HG02759 (cell line): ENCODE data around the gene KLHDC9.
"Not testable (repeated sequence)": the region's sequence is repeated elsewhere in the genome, so short reads cannot be mapped to it uniquely, and the experiment has no call there.

Source experiments
- ATAC-seq: cut with Tn5 transposase; IDR thresholded peaks from one replicate; pipeline ENCODE4 v1.9.1; 2021; ENCODE audit warnings: mild to moderate bottlenecking, moderate library complexity; ENCODE audit not compliant: unreplicated experiment

KLHDC9 gene

GRCh38 chr1:161098210-161099068 lies at the start of gene KLHDC9:
Gene KLHDC9, plus strand, starts transcription at chr1:161098361. Its CDS starts 175 bp downstream, at chr1:161098536.
- ATAC-seq = peak; percentile 84

GRCh38 chr1:161048949-161049722 lies 49.0 kb upstream of the KLHDC9 start:
- no peak for ATAC-seq

GRCh38 chr1:161051219-161051618 lies 46.9 kb upstream of the KLHDC9 start:
- ATAC-seq = no peak

GRCh38 chr1:161052899-161053298 lies 45.3 kb upstream of the KLHDC9 start:
- ATAC-seq = no peak

- ATAC-seq = no peak
Observed at GRCh38 chr1:161054232-161054631, 43.9 kb upstream of the KLHDC9 start.

- no peak for ATAC-seq
Observed at GRCh38 chr1:161054805-161055204, 43.4 kb upstream of the KLHDC9 start.

GRCh38 chr1:161059293-161059692 lies 38.9 kb upstream of the KLHDC9 start:
- no peak for ATAC-seq

- ATAC-seq = no peak
Observed at GRCh38 chr1:161061419-161061818, 36.7 kb upstream of the KLHDC9 start.

GRCh38 chr1:161063936-161064335 lies 34.2 kb upstream of the KLHDC9 start:
- not testable (repeated sequence) for ATAC-seq

- ATAC-seq = not testable (repeated sequence)
Observed at GRCh38 chr1:161065681-161066080, 32.5 kb upstream of the KLHDC9 start.

GRCh38 chr1:161066694-161067093 lies 31.5 kb upstream of the KLHDC9 start:
- no peak for ATAC-seq

GRCh38 chr1:161068306-161069234 lies 29.6 kb upstream of the KLHDC9 start:
- ATAC-seq = peak; percentile 55

GRCh38 chr1:161069241-161069640 lies 28.9 kb upstream of the KLHDC9 start:
- peak; percentile 3 for ATAC-seq

GRCh38 chr1:161069731-161070270 lies 28.4 kb upstream of the KLHDC9 start, which contains the start of gene ARHGAP30:
Gene ARHGAP30, minus strand, starts transcription at chr1:161069891. Its CDS starts 267 bp downstream, at chr1:161069624.
- peak; percentile 85 for ATAC-seq

- ATAC-seq = no peak
Observed at GRCh38 chr1:161070761-161071160, 27.4 kb upstream of the KLHDC9 start.

GRCh38 chr1:161071886-161072371 lies 26.2 kb upstream of the KLHDC9 start:
- no peak for ATAC-seq

- no peak for ATAC-seq
Observed at GRCh38 chr1:161072751-161073449, 25.3 kb upstream of the KLHDC9 start.

- ATAC-seq = no peak
Observed at GRCh38 chr1:161073474-161074121, 24.6 kb upstream of the KLHDC9 start.
